ENCODE data around the gene CCDC177.

The CCDC177 gene

DNA sequence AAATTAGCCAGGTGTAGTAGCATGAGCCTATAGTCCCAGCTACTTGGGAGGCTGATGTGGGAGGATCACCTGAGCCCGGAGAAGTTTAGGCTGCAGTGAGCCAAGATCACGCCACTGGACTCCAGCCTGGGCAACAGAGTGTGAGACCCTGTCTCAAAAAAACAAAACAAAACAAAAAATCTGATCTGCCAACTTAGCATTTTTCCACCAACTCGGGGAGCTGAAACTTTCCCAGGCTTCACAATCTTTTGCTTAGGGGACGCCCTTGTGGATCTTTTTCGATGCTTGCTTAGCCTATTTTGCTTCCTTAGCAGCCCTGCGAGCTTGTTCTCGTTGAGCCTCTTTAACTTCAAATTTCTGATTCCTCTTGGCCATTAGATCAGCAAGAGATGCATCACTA, 13.8 kb downstream of the CCDC177 start:
- no peak for DNase-seq

DNA sequence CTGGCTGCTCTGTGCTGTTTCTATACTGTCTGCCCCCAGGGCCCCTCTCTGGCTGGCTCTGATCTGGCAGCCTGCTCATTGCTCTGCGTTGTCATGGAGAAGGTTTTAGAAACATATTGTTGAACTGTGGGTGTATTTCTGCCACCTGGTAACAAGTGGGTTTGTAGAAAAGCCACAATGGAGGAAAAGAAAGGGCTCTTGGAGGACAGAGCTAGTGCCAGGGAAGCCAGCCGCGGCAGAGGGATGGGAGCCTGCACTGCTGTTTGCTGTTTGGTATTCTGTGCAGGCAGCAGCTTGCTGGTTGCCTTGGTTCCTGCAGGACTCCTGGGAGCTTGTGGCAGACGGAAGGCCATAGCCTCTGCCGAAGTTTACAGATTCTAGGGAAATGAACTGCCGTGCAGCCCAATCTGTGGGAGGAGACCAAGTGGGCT, 15.1 kb downstream of the CCDC177 start:
- no peak for DNase-seq

DNA sequence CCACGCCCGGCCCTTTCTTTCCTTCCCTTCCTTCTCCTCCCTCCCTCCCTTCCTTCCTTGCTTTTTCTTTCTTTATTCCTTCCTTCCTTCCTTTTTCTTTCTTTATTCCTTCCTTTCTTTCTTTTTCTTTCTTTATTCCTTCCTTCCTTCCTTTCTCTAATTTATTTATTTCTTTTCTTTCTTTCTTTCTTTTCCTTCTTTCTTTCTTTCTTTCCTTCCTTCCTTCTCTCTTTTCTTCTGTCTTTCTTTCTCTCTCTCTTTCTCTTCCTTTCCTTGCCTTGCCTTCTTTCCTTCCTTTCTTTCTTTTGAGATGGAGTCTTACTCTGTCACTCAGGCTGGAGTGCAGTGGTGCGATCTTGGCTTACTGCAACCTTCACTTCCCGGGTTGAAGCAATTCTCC, 15.9 kb downstream of the CCDC177 start:
- DNase-seq, result no peak

DNA sequence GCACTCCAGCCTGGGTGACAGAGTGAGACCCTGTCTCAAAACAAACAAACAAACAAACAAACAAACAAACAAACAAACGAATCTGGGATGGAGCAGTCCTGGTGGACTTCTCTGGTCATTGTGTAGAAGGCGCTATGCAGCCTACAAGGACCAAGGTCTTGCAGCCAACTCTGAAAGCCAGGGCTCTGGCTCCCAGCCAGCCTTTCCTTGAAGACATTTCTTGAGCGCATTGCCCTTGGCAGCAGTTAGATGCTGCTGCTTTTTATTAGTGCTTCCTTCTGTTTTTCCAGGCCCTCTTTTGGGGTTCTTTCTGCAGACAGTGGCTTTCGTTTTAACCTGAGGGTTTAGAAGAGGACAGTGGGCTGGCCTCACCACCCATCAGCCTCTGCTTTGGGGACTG, 20.2 kb downstream of the CCDC177 start:
- no peak for DNase-seq

DNA sequence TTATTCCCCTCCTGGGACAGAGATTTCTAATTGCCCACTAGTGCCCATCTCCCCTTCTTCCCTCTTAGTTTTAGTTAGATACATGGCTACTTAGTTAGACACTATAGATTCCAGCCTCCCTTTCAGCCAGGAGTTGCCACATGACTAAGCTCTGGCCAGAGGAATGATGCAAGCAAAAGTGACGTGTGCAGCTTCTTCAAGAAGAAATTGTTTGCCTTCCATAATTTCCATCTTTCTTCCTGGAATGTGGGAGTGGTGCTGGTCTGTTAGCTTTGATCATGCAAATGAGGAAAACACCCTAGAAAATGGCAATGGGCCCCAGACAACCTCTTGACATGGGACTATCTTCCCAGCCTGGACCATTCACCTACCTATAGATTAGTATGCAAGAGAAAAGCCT, 21.4 kb downstream of the CCDC177 start:
- DNase-seq, result no peak

DNA sequence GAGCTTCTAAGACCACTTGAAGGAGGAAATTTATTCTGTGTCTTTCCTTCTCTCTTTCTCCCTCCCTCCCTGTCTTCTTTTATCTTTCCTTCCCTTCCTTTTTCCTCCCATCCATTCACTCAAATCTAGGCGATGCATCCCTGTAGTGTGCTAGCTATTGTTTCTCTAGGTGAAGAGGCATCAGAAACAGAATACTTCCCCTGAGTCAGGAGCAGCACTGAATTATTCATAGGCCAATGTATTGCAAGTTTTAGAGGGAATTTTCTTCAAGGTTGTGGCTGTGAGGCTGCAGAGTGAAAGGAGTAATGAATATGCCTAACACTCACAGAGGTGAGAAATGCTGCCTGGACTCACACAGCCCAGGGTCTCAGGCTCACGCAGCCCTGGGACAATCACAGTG, 23.2 kb downstream of the CCDC177 start:
- DNase-seq, result no peak

DNA sequence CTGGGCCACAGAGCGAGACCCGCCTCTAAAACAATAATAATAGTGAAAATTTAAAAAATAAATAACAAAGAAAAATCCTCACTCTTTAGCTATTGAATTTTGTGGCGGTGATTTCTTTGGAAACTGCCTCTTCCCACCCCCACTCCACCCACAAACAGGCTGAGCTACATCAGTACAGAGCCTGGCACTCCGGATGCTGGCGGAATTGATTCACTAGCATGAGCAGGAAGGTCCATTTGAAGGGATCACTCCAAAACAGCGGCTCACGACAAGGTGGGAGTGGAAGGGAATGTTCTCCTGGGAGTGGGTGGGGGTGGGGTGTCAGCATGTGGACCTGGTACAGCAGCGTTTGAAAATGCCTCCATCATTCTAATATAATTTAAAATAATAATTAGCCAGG, 26.1 kb downstream of the CCDC177 start:
- no peak for DNase-seq

DNA sequence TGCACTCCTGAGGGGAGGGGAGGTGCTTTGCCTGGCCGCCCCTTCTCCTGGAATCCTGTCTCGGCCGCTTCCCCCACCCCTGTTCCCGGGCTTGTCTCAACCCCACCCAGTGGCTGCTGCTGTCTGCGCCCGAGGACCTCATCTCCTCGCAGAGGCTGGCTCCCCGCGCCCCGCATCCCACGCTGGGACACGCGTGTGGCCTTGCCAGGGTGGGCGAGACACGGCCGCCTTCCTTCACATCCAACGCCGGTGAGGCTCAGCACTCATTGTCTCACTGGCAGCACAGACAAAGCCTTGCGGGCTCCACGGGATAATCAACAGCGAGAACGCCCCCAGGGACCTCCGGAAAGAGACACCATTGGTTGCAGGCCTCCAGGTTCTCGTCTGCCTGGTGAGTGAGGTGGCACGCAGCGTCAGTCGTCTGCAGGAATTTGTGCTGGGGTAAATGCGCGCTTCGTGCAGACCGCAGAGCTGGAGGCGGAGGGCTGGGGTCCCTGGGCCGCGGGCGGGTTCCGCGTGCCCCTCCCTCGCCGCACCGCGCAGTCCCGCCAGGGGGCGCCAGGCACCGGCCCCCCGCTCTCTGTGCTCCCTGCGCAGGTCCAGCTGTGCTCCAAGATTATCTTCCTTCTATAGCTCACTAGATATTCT, 26.8 kb downstream of the CCDC177 start:
- peak; percentile 39 for DNase-seq

DNA sequence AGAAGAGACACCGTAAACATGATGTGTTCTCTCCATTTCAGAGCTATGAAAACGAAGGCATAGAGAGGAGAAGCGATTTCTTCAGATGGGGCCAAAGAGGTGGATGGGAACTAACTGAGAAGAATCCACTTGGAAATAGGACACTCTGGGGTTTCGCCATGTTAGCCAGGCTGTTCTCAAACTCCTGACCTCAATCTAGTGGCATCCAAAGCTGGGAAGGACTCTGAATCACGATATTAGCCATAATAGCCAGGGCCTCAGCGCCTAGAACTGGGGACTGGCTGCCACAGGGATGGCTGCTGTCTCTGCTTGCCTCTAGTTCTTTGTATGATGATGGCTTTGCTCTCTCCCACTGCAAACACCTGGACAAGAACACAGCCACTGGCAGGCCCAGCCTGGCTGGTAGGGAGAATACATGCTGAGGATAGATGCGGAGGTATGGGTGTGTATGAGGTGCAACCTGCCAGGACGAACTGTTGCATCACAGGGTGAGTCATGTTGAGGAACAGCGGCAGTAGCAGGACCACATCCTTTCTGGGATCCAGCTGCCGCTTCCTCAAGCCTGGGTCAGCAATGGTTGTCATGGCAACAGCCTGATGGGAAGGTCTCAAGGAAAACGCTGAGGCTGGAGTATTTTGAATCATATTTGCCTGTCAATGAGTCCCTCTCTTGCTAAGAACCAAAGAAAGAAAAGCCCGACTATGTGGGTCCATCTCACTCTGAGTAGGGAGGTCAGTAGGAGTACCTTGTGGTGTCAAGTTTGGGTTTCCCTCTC, 31.1 kb downstream of the CCDC177 start:
- peak; percentile 44 for DNase-seq

DNA sequence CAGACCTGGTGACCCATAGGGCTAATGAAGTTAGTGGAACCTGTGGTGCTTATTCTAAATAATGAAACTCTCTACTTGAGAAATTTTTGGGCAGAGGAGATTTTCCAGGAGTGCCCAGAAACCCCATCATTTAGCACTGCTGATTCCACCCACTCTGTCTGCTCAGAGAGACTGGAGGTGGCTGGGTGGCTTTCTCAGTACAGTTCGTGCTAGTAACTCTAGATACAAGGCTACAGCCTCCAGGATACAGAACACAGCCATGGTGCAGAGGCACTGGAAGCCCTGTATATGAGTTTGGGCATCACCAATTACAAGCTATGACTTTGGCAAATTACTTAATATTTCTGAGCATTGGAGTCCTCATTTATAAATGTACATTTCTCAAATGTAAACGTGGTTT, 32.4 kb downstream of the CCDC177 start:
- DNase-seq, result peak; percentile 0

DNA sequence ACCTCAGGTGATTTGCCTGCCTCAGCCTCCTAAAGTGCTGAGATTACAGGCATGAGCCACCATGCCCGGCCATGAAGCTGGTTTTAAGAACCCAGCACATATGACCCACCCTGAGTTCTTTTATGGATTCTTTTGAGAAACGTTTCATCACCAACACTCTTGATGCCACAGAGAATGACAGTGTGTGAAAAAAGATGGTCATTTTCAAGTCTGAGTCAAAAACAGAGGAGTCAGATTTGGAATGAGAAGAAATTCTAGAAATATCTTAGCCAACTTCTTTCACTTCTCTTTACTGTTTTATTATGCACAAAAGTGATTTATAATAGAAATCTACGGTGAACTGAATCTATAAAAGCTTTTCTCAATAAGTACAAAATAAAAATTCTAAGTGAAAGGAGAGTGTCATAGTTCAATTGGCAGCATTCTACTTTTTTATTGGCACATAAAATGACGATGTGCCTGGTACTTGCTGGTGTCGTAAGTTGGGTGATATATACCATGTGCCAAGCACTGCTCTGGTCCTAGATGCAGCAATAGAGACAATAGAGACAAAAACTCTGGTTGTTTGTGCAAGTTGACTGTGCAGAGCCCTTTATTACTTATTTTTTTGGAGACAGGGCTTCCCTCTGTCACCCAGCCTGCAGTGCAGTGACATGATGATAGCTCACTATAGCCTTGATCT, 33.9 kb downstream of the CCDC177 start:
- DNase-seq, result peak; percentile 0

DNA sequence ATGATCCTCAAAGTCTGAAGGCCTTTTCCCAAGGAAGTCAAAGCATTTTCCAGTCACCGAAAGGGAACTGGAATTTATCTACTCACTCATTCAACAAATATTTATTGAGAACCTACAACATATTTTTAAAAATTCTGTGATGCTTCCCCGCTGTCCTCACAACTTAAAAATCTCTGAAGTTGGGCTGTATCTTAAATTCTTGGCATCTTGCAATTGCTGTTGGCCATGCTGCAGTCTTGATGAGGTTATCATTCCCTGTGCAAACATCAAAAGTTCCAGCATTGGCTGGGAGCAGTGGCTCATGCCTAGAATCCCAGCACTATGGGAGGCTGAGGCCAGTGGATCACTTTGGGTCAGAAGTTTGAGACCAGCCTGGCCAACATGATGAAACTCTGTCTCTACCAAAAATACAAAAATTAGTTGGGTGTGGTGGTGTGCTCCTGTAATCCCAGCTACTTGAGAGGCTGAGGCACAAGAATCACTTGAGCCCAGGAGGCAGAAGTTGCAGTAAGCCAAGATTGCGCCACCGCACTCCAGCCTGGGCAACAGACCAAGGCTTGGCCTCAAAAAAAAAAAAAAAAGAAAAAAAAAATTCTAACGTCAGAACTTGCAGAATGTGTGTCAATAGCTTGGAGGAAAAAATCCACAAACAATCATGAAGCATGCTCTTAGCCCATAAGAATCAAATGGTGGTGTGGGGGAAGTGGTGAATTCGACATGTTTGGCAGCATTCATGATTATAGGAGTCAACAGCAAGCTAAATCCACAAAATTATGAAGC, 34.9 kb downstream of the CCDC177 start:
- DNase-seq, result peak; percentile 3

DNA sequence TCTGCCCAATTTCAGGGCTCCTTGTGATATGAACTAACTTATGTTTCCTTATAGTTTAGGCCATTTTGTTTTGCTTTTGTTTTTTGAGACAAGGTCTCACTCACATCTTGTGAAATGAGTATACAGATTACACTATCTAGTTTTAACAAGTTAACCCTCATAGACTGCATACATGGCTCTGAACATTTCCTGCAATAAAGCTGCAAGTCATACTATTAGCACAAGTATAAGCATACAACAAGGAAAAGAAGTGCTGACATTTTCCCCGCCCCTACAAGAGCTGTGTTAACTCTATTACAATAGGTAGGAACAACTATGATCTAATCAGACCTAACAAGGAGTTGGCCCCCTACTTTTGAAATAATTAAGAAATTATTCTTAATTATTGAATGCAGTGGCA, 35.9 kb downstream of the CCDC177 start:
- DNase-seq, result no peak

DNA sequence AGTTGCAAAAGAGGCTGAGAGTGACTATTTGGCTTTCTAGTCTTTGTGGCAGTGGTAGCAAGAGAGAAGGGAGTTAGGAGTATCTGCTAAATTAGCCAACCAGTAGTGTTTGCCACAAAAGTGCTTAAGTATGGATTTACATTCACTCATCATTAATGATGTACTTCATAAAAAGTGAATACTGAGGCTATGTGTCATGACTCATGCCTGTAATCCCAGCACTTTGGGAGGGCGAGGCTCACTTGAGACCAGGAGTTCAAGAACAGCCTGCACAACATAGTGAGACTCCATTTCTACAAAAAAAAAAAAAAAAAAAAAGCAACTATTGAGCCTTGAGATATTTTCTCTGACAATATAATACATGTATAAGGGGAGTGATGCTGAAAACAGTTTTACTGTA, 36.8 kb downstream of the CCDC177 start:
- DNase-seq, result peak; percentile 0

DNA sequence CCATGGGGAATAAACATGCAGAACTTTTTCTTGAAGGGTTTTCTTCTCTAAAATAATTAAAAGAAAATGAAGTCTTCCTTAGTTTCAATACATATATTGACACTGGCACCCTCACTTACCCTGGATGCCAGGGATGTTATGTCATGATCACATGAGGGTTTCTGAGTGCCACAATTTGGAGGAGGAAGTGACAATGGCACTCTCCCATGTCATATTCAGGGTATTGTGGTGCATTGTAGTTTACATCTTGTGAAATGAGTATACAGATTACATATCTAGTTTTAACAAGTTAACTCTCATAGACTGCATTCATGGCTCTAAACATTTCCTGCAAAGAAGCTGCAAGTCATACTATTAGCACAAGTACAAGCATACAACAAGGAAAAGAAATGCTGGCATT, 37.7 kb downstream of the CCDC177 start:
- no peak for DNase-seq

DNA sequence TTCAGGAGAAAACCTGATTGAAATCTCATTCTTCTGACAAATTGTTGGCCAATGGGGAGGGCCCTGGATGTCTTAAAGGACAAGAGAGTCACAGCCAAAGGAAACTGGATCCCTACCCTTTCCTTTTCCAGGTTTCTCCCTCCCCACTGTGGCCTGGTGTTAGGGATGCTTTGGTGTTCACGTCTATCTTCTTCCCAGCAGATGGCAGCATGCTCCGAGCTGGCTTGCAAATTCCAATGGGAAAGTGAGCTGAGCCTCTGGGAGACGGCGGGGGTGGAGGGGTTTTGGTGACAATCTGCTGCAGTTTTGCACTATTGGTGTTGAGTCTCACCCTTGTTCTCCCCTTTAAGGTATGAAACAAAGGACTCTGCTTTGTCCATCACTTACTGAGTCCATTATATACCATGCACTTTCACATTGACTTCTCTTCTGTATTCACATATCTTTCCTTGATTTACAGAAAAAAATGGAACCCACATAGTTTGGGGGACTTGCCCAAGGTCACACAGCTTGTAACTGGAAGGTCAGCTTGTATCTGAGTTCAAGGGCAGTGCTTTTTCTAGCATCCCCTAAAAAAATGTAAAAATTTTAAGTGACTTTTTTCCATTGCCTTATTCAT, 39.3 kb downstream of the CCDC177 start:
- DNase-seq, result peak; percentile 12

DNA sequence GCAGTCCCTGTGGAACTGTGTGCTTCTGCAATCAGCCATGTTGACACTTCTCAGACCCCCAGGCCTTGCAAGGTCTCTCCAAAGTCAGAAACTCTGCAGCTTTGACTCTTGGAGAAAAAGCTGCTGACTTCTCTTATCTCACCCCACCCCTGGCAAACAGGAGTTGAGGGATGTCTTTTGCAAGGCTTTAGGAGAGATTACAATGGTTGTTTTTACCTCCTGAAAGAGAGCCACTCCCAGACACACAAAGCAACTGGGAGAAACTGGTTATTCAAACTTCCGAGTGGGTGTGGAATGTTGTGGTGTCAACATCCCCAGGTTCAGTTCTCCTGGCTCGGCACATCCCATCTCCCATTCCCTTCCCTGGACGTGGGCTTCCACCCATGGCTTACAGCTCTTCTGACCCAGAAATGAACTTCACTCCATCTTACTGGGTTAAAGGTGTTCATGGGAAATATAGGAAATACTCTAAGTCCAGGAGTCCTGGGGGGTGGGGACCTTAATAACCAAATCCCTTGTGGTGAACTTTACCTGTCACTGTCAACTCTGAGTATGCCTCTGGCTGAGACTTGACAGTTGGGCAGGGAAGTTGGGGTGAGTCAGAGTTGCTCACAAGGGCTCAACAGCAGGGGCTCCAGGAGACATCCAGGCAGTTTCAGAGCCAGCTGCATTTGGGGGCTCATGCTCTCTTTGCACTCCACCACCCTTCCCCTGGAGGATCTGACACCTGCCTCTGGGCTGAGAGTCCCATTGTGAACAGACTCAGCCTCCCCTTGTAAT, 41.9 kb downstream of the CCDC177 start:
- DNase-seq, result peak; percentile 16

DNA sequence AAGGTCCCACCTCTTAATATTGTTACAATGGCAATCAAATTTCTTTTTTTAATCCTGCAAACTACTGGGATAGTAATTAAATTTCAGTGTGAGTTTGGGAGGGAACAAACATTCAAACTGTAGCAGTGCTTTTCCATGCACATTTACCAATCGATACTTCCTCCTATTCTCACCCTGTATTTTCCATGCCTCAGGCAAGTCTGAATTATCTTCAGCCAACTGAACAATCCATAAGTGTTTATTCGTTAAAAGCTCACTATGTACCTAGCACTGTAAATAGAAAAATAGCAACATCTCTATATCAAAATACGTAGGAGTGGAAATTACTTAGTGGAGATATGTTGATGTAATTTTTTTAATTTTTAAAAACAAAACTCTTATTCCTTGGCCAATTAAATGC, 43.5 kb downstream of the CCDC177 start:
- DNase-seq, result no peak

DNA sequence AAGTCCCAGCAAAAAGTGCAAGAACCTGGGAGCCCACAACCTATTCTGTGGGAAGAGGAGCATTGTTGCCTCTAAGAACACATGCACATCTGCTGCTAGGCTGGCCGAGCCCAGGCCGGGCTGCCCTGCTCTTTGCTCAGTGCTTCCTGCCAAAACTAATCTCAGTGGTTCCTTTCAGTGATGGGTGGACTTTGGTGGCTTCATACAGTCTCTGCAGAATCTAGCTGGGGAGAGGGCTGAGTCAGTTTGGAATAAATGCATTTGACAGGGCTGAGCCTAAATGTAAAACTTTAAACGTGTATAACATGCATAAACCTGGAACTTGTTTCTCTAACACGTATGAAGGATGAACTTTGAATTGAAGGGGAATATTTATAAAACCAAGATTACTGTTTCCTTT, 44.6 kb downstream of the CCDC177 start:
- no peak for DNase-seq

DNA sequence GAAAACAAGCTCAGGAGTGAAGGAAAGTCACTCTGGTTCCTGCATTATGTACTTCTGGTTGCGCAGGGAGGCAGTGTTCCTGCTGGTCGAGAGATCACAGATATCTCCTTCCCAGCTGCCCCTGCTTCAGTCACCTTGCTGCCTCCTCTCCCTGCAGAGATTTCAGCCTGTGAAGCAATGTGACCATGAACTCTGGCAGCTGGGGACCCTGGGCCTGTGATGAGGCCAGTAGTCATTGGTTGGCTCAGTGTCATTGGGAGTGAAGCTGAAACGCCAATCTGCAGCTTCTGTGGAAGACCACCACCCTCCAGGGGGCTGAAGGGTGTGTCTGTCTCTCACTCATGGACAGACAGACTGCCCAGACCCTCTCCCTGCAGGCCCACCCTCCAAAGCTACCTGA, 45.1 kb downstream of the CCDC177 start:
- no peak for DNase-seq

DNA sequence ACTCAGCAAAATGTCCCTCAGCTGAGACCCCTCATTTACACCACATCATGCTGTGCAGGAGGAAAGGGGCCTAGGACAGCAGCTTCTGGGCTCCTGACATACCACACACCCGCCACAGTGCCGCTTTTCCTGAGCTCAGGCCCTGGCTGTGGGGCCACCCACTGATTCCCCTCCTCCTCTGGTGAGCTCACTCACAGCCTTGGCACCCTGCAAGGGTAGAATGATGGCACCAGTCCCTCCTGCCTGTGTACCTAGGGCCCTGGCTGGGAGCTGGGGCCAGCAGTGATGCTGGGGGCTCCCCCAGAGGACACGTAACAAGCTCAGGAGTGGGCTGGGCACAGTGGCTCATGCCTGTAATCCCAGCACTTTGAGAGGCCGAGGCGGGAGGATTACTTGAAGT, 45.7 kb downstream of the CCDC177 start:
- DNase-seq, result no peak

DNA sequence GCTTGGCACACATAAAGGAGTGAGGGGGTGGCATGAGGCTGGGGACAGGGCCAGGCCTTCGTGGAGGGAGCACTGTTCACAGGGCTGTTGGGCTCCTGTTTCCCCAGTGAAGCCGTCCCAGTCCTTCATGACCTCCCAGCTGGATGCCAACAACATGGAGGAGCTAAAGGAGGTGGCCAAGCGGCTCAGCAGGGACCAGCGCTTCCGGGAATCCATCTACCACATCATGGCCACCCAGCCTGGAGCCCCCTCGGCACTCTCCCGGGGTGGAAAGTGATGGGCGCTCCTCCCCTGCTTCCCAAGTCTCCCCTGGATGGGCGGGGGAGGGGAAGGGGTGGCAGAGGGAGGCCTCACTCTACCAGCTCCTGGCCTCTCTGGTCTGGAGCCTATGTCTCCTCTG, 46.5 kb downstream of the CCDC177 start:
- no peak for DNase-seq

Data from hematopoietic multipotent progenitor cell treated with erythropoietin and hydrocortisone succinate and interleukin-3 and kit ligand, for 6 days (in vitro differentiated cells).